Karpas-422 (cell line): ENCODE measurements around the gene LYZL2. TPM values are rescaled to one million over a fixed set of nuclear protein-coding genes. Genes with fewer than 3 reads are reported as not detected.
A peak's percentile ranks its signal among the peaks of the same experiment; 100 is the strongest.
"Not testable (repeated sequence)": the region's sequence is repeated elsewhere in the genome, so short reads cannot be mapped to it uniquely, and the experiment has no call there.

Experiments
- DNase-seq: peaks from one replicate; pipeline ENCODE4 v3.0.0-alpha.2; 2015
- H2AFZ ChIP-seq: fragments of 200-600 bp; sonication (generic); 2 replicates; pipeline ENCODE4 v1.6.1; 2014; ENCODE audit warnings: antibody characterized with exemption, low read length, mixed read lengths
- H3K27ac ChIP-seq: fragments of 200-600 bp; sonication (generic); 2 replicates; pipeline ENCODE4 v1.5.1; 2014; ENCODE audit warnings: mild to moderate bottlenecking, low read length, moderate library complexity
- H3K27me3 ChIP-seq: fragments of 200-600 bp; sonication (generic); 2 replicates; pipeline ENCODE4 v1.6.1; 2014; ENCODE audit warnings: low read length, mixed read lengths
- H3K36me3 ChIP-seq: fragments of 200-600 bp; sonication (generic); 2 replicates; pipeline ENCODE4 v1.6.1; 2014; ENCODE audit warnings: low read length, mixed read lengths; ENCODE audit not compliant: insufficient read depth
- H3K4me1 ChIP-seq: fragments of 200-600 bp; sonication (generic); 2 replicates; pipeline ENCODE4 v1.6.1; 2014; ENCODE audit warnings: mild to moderate bottlenecking, low read length, mixed read lengths
- H3K4me2 ChIP-seq: fragments of 200-600 bp; sonication (generic); 2 replicates; pipeline ENCODE4 v1.6.1; 2014; ENCODE audit warnings: low read length, low read depth, mild to moderate bottlenecking; ENCODE audit not compliant: poor library complexity, severe bottlenecking
- H3K4me3 ChIP-seq: fragments of 200-600 bp; sonication (generic); 2 replicates; pipeline ENCODE4 v1.5.1; 2014; ENCODE audit warnings: mild to moderate bottlenecking, antibody characterized with exemption, low read length, mixed read lengths
- H3K79me2 ChIP-seq: fragments of 200-600 bp; sonication (generic); 2 replicates; pipeline ENCODE4 v1.6.1; 2014; ENCODE audit warnings: mild to moderate bottlenecking, low read length, mixed read lengths
- H3K9ac ChIP-seq: fragments of 200-600 bp; sonication (generic); 2 replicates; pipeline ENCODE4 v1.6.0; 2014; ENCODE audit warnings: low read length
- H3K9me2 ChIP-seq: fragments of 200-600 bp; sonication (generic), shearing (Covaris generic); replicated peaks from 2 replicates; pipeline ENCODE4 v1.6.0; 2014; ENCODE audit warnings: mild to moderate bottlenecking, low read length, moderate library complexity; ENCODE audit not compliant: insufficient read depth
- H3K9me3 ChIP-seq: fragments of 300-700, 200-600 bp; sonication (generic); 2 replicates; pipeline ENCODE4 v1.6.1; 2014; ENCODE audit warnings: low read length, mixed read lengths
- H4K20me1 ChIP-seq: fragments of 200-600 bp; sonication (generic); 2 replicates; pipeline ENCODE4 v1.6.1; 2014; ENCODE audit warnings: mild to moderate bottlenecking, antibody characterized with exemption, low read length, low read depth; ENCODE audit not compliant: insufficient read depth
- total RNA-seq: library from RNA; depleted of rRNA; stranded (reverse); fragments of >200 nt; shearing (Covaris generic); gene quantifications from 2 replicates; pipeline ENCODE4 v1.2.3, GENCODE V29; 2014; ENCODE audit warnings: low replicate concordance; rRNA removed

Gene LYZL2
- total RNA-seq = not detected in 2 replicates

DNA sequence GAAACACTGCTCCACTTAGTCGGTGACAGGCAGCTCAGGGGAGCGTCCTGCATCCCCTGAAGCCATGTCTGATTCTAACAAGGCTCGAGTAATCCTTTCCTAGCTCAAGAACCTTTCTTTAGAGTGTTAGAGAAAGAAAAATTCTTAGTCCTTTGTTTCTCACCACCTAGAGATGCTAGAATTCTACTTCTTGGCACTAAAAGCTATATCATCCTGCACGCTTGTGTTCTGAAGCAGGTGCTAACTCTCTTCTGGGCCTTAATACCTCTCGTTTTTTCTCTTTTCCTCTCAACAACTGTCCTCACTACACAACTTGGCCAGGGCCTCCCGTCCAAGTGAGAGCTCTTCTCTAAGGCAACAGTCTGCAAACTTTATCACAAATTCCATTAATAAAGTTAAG, at the start of gene LYZL2:
Gene LYZL2, minus strand, starts transcription at position 101 of the 400 bp plus-strand sequence. CDS start 2,838 bp downstream, outside the sequence.
- no peaks in the 10 kb centered on the region for H3K9me3 ChIP-seq
- no peak within 1 kb of the TSS for H2AFZ ChIP-seq
- H3K9me2 ChIP-seq = no peaks in the 10 kb centered on the region
- H3K27ac ChIP-seq = no peak within 1 kb of the TSS
- no peak within 1 kb of the TSS for H3K4me2 ChIP-seq
- no peaks in the 10 kb centered on the region for H3K79me2 ChIP-seq
- no peaks in the 10 kb centered on the region for H3K4me1 ChIP-seq
- no peaks in the 10 kb centered on the region for H3K36me3 ChIP-seq
- no peak within 1 kb of the TSS for H3K4me3 ChIP-seq
- H3K27me3 ChIP-seq = no peaks in the 10 kb centered on the region
- no peak within 1 kb of the TSS for H3K9ac ChIP-seq
- no peaks in the 10 kb centered on the region for H4K20me1 ChIP-seq
- DNase-seq = no peak

DNA sequence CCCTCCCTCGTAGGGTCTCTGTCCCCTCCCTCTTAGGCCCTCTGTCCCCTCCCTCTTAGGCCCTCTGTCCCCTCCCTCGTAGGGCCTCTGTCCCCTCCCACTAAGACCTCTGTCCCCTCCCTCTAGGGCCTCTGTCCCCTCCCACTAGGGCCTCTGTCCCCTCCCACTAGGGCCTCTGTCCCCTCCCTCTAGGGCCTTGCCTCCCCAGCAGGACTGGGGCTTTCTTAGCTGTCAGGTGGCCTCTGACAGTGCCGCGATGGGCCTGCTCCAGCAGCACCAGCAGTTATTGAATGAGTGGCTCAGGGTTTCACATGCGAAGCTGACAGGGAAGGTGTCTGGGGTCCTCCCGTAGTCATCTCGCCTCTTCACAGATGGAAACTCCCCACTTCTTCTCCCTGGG, 48.1 kb upstream of the LYZL2 start:
- H4K20me1 ChIP-seq, H3K4me2 ChIP-seq, H3K9me3 ChIP-seq, H2AFZ ChIP-seq, H3K9ac ChIP-seq, H3K9me2 ChIP-seq, H3K79me2 ChIP-seq, H3K4me1 ChIP-seq, H3K36me3 ChIP-seq, H3K27me3 ChIP-seq, H3K4me3 ChIP-seq, H3K27ac ChIP-seq: not testable (repeated sequence)
- DNase-seq = peak; percentile 58

DNA sequence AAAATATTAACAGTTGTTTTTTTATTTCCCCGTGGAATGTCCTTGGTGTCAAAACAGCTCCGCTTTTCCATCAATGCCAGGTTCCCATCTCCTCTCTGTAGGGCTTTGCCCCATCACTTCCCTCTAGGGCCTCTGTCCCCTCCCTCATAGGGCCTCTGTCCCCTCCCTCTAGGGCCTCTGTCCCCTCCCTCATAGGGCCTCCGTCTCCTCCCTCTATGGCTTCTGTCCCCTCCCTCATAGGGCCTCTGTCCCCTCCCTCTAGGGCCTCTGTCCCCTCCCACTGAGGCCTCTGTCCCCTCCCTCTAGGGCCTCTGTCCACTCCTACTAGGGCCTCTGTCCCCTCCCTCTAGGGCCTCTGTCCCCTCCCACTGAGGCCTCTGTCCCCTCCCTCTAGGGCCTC, 47.6 kb upstream of the LYZL2 start:
- H3K27me3 ChIP-seq, H4K20me1 ChIP-seq: not testable (repeated sequence)

DNA sequence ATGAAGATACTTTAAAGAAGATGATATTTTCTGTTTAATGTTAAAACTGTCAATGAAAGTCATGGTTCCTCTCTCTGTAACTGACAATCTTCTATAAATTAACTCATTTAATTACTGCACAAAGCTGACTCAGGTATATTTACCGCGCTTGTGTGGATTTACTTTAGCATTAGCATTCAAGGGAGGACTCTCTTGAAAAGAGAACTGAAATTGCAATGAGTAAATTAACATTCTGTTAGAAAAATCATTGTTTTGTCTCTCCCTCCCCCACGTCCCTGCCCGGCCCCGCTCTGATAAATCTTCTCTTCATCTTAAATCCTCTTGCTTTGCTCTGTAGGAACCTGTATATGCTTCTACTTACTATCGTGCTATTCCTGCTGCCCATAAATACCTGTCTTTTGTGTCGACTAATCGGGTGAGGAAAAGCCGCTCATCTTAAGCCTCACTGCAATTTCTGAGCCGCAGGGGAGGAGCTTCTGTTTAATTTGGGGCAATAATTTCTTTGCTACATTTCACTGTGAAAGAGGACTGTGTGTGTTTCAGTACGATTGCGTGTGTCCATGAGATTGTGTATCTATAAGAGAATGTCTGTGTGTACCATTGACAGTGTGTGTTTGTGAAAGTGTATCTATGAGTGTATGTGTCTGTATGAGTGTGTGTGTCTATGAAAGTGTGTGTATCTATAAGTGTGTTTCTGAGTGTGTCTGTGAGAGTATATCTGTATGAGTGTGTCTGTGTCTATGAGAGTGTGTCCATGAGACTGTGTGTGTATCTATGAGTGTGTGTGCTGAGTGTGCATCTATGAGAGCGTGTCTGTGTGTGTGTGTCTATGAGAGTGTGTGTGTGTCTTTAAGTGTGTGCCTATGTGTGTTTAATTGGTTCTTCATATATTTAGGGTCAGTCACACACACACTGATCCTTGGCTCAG, 46.5 kb upstream of the LYZL2 start:
- no peak for DNase-seq
- H3K4me2 ChIP-seq = no peak overlapping the region
- no peak overlapping the region for H3K9ac ChIP-seq
- H3K27me3 ChIP-seq = no peaks in the 10 kb centered on the region
- no peaks in the 10 kb centered on the region for H3K9me2 ChIP-seq
- no peaks in the 10 kb centered on the region for H3K36me3 ChIP-seq
- no peak overlapping the region for H2AFZ ChIP-seq
- no peaks in the 10 kb centered on the region for H3K4me1 ChIP-seq
- H3K4me3 ChIP-seq = no peak overlapping the region
- H3K9me3 ChIP-seq = no peaks in the 10 kb centered on the region
- no peak overlapping the region for H3K27ac ChIP-seq
- H4K20me1 ChIP-seq = no peaks in the 10 kb centered on the region
- H3K79me2 ChIP-seq = no peaks in the 10 kb centered on the region

More for the DNA sequence above, 47.6 kb upstream of the LYZL2 start:
- H3K9me3 ChIP-seq, H3K36me3 ChIP-seq, H3K79me2 ChIP-seq, H3K9me2 ChIP-seq, H2AFZ ChIP-seq, H3K4me1 ChIP-seq, H3K9ac ChIP-seq, H3K4me2 ChIP-seq, DNase-seq, H3K27ac ChIP-seq, H3K4me3 ChIP-seq: not testable (repeated sequence)

DNA sequence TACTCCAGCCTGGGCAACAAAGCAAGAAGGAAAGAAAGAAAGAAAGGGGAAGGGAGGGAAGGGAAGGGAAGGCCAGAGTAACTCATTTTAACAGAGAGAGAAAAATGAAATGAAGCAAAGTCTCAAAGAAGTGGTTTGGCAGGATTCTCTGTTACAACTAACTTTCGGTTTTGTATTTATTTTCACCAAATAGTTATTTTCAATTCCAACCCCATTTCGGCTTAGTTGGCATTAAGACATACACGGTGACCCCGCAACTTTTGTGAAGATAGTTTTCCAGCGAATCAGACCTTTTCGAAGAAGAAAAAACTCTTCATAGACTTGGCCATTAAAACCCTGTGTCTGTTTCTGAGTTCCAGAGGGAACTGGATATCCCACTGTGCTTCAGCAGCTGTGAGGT, 45.2 kb upstream of the LYZL2 start:
- H3K4me1 ChIP-seq = peaks cover 5% of the 10 kb centered on the region
- no peaks in the 10 kb centered on the region for H3K36me3 ChIP-seq
- H3K27ac ChIP-seq = no peak overlapping the region

DNA sequence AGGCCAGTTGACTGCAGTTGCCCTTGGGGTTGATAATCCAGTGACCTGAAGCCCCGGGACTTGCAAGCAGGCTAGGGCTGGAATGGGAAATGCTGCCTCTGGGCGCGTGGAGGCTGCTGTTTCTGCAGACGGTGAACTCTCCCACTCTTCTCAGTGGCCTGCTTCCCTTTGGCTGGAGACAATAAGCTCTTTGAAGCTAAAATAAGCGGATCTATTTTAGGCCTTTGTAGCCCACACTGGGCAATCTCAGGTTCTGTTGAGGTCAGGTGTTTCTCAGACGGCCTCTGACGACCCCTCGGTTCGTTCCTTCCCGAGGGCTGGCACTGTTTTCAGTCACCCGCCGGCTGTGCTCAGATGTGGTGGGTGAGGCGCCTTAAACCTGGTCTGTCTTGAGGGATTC, 43.7 kb upstream of the LYZL2 start:
- H3K4me3 ChIP-seq, H3K4me1 ChIP-seq, H3K27ac ChIP-seq, H3K36me3 ChIP-seq, H2AFZ ChIP-seq, H4K20me1 ChIP-seq, H3K4me2 ChIP-seq, H3K79me2 ChIP-seq, H3K27me3 ChIP-seq, H3K9me2 ChIP-seq, H3K9ac ChIP-seq, H3K9me3 ChIP-seq, DNase-seq: not testable (repeated sequence)

More for the DNA sequence above, 45.2 kb upstream of the LYZL2 start:
- Histone ChIP-seq H3K9me3 (no peaks in the 10 kb centered on the region), H3K9me2 (no peaks in the 10 kb centered on the region), H4K20me1 (no peaks in the 10 kb centered on the region), H3K4me3 (no peak overlapping the region), H3K27me3 (no peaks in the 10 kb centered on the region), H2AFZ (no peak overlapping the region), H3K4me2 (no peak overlapping the region), H3K9ac (no peak overlapping the region), H3K79me2 (no peaks in the 10 kb centered on the region)
- DNase-seq = no peak

DNA sequence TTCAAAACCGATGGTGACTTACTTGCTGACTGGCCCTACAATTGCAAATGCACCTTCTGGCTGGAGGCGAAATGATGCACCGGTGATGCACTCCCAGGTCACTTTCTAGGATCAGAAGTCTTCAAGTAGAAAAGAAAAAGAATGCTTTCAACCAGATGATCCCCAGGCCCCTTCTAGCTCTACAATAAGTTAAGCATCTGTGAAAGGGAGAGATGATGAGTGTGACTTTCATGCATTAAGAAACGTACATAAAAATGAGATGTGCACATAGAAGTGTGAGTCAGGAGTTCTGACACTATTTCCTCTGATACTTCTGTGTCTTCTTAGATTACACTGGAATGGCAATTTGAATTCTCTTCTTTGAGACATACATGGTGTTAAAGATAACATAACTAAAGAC, 42.8 kb upstream of the LYZL2 start:
- H3K27ac ChIP-seq, H3K9ac ChIP-seq, H2AFZ ChIP-seq: not testable (repeated sequence)

DNA sequence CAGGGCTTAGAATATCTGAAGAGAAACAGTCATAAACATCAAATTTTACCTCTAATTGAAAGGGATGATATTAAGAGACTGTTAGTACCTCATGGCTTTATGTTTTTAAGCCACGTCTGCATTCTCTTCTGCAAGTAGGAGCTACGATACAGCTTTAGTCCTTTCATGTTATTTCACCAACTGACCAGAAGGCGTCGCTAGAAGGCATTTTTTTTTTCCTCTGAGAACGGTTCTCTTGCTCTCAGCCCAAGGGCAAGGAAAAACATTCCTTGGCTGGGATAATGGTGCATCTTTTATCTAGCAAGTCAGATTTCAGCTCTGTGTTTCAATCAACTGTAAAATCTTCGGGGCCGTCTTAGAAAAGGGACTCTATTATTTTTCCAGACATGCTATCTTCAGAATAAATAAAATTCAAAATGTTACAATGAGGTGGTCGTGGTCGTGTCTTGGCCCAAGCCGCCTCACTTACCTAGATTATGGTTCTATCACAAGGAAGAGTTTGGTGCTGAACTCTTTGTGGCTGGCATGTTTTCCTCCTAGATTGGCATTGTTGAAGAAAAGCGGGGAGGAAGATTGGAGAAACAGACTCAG, 41.6 kb upstream of the LYZL2 start:
- DNase-seq = peak; percentile 79
- peak overlapping the region; percentile 54 for H3K4me3 ChIP-seq

More for the DNA sequence above, 42.8 kb upstream of the LYZL2 start:
- not testable (repeated sequence) for H3K9me2 ChIP-seq, H3K9me3 ChIP-seq, H3K4me1 ChIP-seq, H3K36me3 ChIP-seq, H3K4me3 ChIP-seq, H3K79me2 ChIP-seq, H4K20me1 ChIP-seq, H3K27me3 ChIP-seq, DNase-seq, H3K4me2 ChIP-seq

More for the DNA sequence above, 41.6 kb upstream of the LYZL2 start:
- H3K27ac ChIP-seq = no peak overlapping the region
- H3K9ac ChIP-seq = 0 out of 2 replicates have a peak overlapping the region, but pooled peaks have one; percentile 13
- no peaks in the 10 kb centered on the region for H3K79me2 ChIP-seq
- H3K9me2 ChIP-seq = no peaks in the 10 kb centered on the region
- H3K27me3 ChIP-seq = no peaks in the 10 kb centered on the region
- peak overlapping the region; percentile 80; the same call in 1 of the 2 replicates for H2AFZ ChIP-seq
- no peaks in the 10 kb centered on the region for H3K9me3 ChIP-seq
- peak overlapping the region; percentile 60 for H3K4me2 ChIP-seq
- peaks cover 5% of the 10 kb centered on the region for H3K4me1 ChIP-seq
- no peaks in the 10 kb centered on the region for H3K36me3 ChIP-seq
- H4K20me1 ChIP-seq = no peaks in the 10 kb centered on the region
